Epithelial cell of esophagus (primary cell): Measurements from ENCODE around the gene PIGT.

Experiments
- DNase-seq: peaks from one replicate; pipeline ENCODE4 v3.0.0; 2010; ENCODE audit warnings: low read depth
- H3K4me3 ChIP-seq: 2 replicates; pipeline ENCODE4 v1.5.1; 2011; ENCODE audit warnings: mild to moderate bottlenecking, low read length, control low read depth
- TF ChIP-seq, protein P1 (sequence below): IDR thresholded peaks from 2 replicates; pipeline ENCODE4 v1.5.1; 2011; ENCODE audit warnings: low read depth, mild to moderate bottlenecking, low read length, control low read depth, inconsistent platforms; ENCODE audit not compliant: insufficient read depth; ENCODE audit errors: missing control alignments

The PIGT gene

DNA sequence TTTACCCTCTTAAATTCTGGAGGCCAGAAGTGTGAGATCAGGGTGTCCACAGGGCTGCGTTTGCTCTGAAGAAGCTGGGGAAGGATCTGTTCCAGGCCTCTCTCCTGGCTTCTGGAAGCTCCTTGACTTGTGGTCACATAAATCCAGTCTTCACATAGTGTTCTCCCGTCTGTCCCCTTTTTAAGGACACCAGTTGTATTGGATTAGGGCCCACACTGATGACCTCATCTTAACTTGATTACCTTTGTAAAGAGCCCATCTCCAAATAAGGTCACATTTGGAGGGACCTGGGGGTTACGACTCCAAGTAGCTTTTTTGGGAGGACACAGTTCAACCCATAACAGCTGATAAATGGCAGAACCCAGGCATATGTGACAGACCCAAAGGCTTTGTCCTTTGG is 33.6 kb downstream of the PIGT start:
- TF ChIP-seq, protein P1, sequence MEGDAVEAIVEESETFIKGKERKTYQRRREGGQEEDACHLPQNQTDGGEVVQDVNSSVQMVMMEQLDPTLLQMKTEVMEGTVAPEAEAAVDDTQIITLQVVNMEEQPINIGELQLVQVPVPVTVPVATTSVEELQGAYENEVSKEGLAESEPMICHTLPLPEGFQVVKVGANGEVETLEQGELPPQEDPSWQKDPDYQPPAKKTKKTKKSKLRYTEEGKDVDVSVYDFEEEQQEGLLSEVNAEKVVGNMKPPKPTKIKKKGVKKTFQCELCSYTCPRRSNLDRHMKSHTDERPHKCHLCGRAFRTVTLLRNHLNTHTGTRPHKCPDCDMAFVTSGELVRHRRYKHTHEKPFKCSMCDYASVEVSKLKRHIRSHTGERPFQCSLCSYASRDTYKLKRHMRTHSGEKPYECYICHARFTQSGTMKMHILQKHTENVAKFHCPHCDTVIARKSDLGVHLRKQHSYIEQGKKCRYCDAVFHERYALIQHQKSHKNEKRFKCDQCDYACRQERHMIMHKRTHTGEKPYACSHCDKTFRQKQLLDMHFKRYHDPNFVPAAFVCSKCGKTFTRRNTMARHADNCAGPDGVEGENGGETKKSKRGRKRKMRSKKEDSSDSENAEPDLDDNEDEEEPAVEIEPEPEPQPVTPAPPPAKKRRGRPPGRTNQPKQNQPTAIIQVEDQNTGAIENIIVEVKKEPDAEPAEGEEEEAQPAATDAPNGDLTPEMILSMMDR: no peak
- no peak for DNase-seq

GRCh38 chr20:45450097-45450818 is 34.3 kb downstream of the PIGT start:
- no peak overlapping the region for H3K4me3 ChIP-seq
- peak; percentile 62 for DNase-seq
- TF ChIP-seq, protein P1: peak; percentile 51

More for the DNA sequence above, 33.6 kb downstream of the PIGT start:
- no peak overlapping the region for H3K4me3 ChIP-seq

DNA sequence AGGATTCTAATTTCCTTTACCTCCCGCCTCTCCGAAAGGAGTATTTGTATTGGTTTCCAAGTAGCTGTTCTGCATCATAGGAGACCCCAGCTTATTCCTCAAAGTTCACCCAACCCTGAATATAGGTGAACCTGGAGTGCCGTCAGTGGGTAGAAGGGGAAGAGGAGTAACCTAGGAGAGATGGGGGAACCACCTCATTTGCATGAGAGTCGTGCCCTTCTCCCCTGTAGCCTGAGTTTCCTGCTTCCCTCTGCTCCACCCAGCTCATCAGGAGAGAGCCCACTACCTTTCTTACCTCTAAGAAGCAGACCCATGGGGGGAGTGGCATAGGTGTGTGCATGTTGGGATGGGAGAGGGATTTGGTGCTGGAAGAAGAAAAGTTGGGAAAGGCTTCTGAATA is 36.3 kb downstream of the PIGT start:
- no peak for DNase-seq
- TF ChIP-seq, protein P1: no peak
- H3K4me3 ChIP-seq: no peak overlapping the region

GRCh38 chr20:45452772-45453691 is 37.1 kb downstream of the PIGT start:
- H3K4me3 ChIP-seq: no peak overlapping the region
- no peak for DNase-seq
- TF ChIP-seq, protein P1: no peak

GRCh38 chr20:45456632-45457031 is 40.7 kb downstream of the PIGT start:
- peak; percentile 64 for DNase-seq
- no peak overlapping the region for H3K4me3 ChIP-seq

DNA sequence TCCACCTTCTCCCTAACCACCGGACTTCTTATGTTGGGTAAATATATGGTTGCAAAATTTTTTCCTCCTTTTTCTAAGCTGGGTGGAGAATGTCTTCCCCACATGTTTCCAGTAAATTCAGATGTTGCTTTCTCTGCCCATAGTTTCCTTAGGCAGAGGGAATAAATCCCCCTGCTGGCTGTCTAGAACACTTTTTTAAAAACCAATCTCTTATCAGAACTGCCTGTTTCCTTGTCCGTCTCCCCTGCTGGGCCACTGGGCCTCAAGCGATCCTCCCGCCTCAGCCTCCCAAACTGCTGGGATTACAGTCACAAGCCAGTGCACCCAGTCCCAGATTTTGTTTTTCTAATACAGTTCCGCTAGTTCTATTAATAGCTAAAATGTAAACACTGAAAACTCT is 43.7 kb downstream of the PIGT start:
- TF ChIP-seq, protein P1: peak; percentile 21
- no peak for DNase-seq
- no peak overlapping the region for H3K4me3 ChIP-seq

More at GRCh38 chr20:45456632-45457031, 40.7 kb downstream of the PIGT start:
- TF ChIP-seq, protein P1: peak; percentile 51

GRCh38 chr20:45461225-45461624 is 45.3 kb downstream of the PIGT start:
- DNase-seq: no peak
- TF ChIP-seq, protein P1: no peak

More at GRCh38 chr20:45461225-45461624, 45.3 kb downstream of the PIGT start:
- no peak overlapping the region for H3K4me3 ChIP-seq
